GM12878 (cell line): ENCODE results near the gene GLT6D1. TPM values are rescaled to one million over a fixed set of nuclear protein-coding genes. Genes with fewer than 3 reads are reported as not detected.

Source experiments
- ATAC-seq: fragments of 200-7000 bp; cut with Tn5 transposase; 3 replicates; pipeline ENCODE4 v1.9.1; 2020; ENCODE audit warnings: mild to moderate bottlenecking, moderate library complexity
- BruUV-seq: library from RNA; stranded (reverse); fragments of 400-500 nt; replicated peaks from 2 replicates; lab custom pipeline; 2021; lab: Mats Ljungman, UMichigan
- CTCF ChIA-PET: fragments of 300-600 bp; sonication (Branson Sonifier 250); formaldehyde crosslinking; extraction: SDS; loops from one replicate; lab custom pipeline; 2021; ENCODE audit warnings: inconsistent platforms; lab: Yijun Ruan, JAX
- POLR2A ChIA-PET: fragments of 350-600 bp; formaldehyde crosslinking; extraction: SDS; loops from one replicate; lab custom pipeline; 2021; ENCODE audit warnings: inconsistent platforms; lab: Charles Lee
- RAD21 ChIA-PET: fragments of 300-600 bp; sonication (Branson Sonifier 250); formaldehyde crosslinking; loops from one replicate; lab custom pipeline; 2023; ENCODE audit warnings: antibody characterized with exemption; ENCODE audit not compliant: unreplicated experiment; lab: Charles Lee
- SMC1A ChIA-PET: fragments of 300-600 bp; sonication (Branson Sonifier 250); formaldehyde crosslinking; loops from one replicate; lab custom pipeline; 2023; ENCODE audit not compliant: unreplicated experiment, uncharacterized antibody; lab: Charles Lee
- DNase-seq: peaks from one replicate; pipeline ENCODE4 v3.0.0-alpha.2; 2011; ENCODE audit warnings: low read depth, low spot score
- FAIRE-seq: peaks from 3 replicates; lab custom pipeline; 2011; peaks lifted over from hg19 to GRCh38; lab: Jason Lieb, UNC
- H2AFZ ChIP-seq: 2 replicates; pipeline ENCODE4 v1.6.0; 2011; ENCODE audit warnings: low read depth, low read length, control low read depth; ENCODE audit not compliant: control insufficient read depth
- H3K27ac ChIP-seq: 2 replicates; pipeline ENCODE4 v1.5.1; 2011; ENCODE audit warnings: control low read depth; ENCODE audit not compliant: control insufficient read depth, insufficient read depth
- H3K27me3 ChIP-seq, 2 experiments: replicated peaks in 1 of 2; 2 replicates each; pipeline versions ENCODE4 v1.6.0 to v1.6.1; 2011; ENCODE audit warnings: low read length in 1 of 2; ENCODE audit not compliant: control insufficient read depth in 2 of 2, insufficient read depth in 2 of 2
- H3K36me3 ChIP-seq, 2 experiments: 2 replicates each; pipeline ENCODE4 v1.5.1; 2011; ENCODE audit warnings: low read length in 1 of 2; ENCODE audit not compliant: control insufficient read depth in 2 of 2, insufficient read depth in 2 of 2
- H3K4me1 ChIP-seq: 2 replicates; pipeline ENCODE4 v1.6.1; 2011; ENCODE audit warnings: mild to moderate bottlenecking, low read length, moderate library complexity, mixed read lengths; ENCODE audit not compliant: control insufficient read depth, insufficient read depth
- H3K4me2 ChIP-seq: 2 replicates; pipeline ENCODE4 v1.6.0; 2011; ENCODE audit warnings: control low read depth; ENCODE audit not compliant: control insufficient read depth, insufficient read depth
- H3K4me3 ChIP-seq: fragments of 200-600 bp; sonication (generic); 2 replicates; pipeline ENCODE4 v1.5.1; 2016
- H3K79me2 ChIP-seq: 2 replicates; pipeline ENCODE4 v1.6.0; 2011; ENCODE audit warnings: low read length; ENCODE audit not compliant: control insufficient read depth, insufficient read depth
- H3K9ac ChIP-seq: 2 replicates; pipeline ENCODE4 v1.8.0; 2011; ENCODE audit warnings: low read length, control low read depth, mixed read lengths; ENCODE audit not compliant: control insufficient read depth, insufficient read depth
- H3K9me3 ChIP-seq: replicated peaks from 3 replicates; pipeline ENCODE4 v1.5.1; 2011; ENCODE audit warnings: mild to moderate bottlenecking, low read length; ENCODE audit not compliant: control insufficient read depth, insufficient read depth
- H4K20me1 ChIP-seq: 2 replicates; pipeline ENCODE4 v1.6.0; 2011; ENCODE audit not compliant: control insufficient read depth, insufficient read depth
- ATF7 ChIP-seq: fragments of 450-650 bp; IDR thresholded peaks from 2 replicates; pipeline ENCODE4 v1.6.1; 2016; ENCODE audit warnings: low read depth, mild to moderate bottlenecking
- BACH1 ChIP-seq: fragments of 450-650 bp; IDR thresholded peaks from 2 replicates; pipeline ENCODE4 v1.6.1; 2017; ENCODE audit warnings: mild to moderate bottlenecking, borderline replicate concordance
- GABPA ChIP-seq: IDR thresholded peaks from 2 replicates; pipeline ENCODE4 v1.6.1; 2014; ENCODE audit warnings: antibody characterized with exemption, low read depth, mild to moderate bottlenecking, inconsistent platforms
- KDM1A ChIP-seq: fragments of 200-600 bp; sonication (generic); IDR thresholded peaks from 2 replicates; pipeline ENCODE4 v1.6.1; 2016; ENCODE audit warnings: borderline replicate concordance
- LARP7 ChIP-seq: fragments of 450-650 bp; IDR thresholded peaks from 2 replicates; pipeline ENCODE4 v1.6.1; 2017; ENCODE audit warnings: mild to moderate bottlenecking
- NFIC ChIP-seq: IDR thresholded peaks from 2 replicates; pipeline ENCODE4 v1.6.1; 2012; ENCODE audit warnings: low read depth, mild to moderate bottlenecking, inconsistent platforms, low read length, moderate library complexity
- NFXL1 ChIP-seq: fragments of 450-650 bp; IDR thresholded peaks from 2 replicates; pipeline ENCODE4 v1.6.1; 2017; ENCODE audit warnings: antibody characterized with exemption, mild to moderate bottlenecking, borderline replicate concordance
- POLR2AphosphoS2 ChIP-seq: IDR thresholded peaks from 2 replicates; pipeline ENCODE4 v1.6.1; 2011; ENCODE audit warnings: low read depth, mild to moderate bottlenecking, low read length, improper control_type of control experiment, moderate library complexity
- SMAD5 ChIP-seq: IDR thresholded peaks from 2 replicates; pipeline ENCODE4 v1.6.1; 2016; ENCODE audit warnings: antibody characterized with exemption, low read depth
- ZNF274 ChIP-seq: IDR thresholded peaks from one replicate; pipeline ENCODE4 v1.8.0; 2011; ENCODE audit not compliant: insufficient read length, insufficient read depth
- WGBS: methylation state at CpG from one replicate; pipeline ENCODE4 v1.1.6; 2016; ENCODE audit warnings: low lambda C conversion rate; ENCODE audit not compliant: insufficient replicate concordance, insufficient coverage; ENCODE audit errors: missing lambda C conversion rate; 5-methylcytosine and 5-hydroxymethylcytosine counted together
- in situ Hi-C: fragments of 300-500 bp; cut with MboI; formaldehyde crosslinking; loops from 9 replicates; pipeline ENCODE4 v1.14.3; 2018; ENCODE audit warnings: mixed read lengths
- intact Hi-C: fragments of 100-400 bp; cut with micrococcal nuclease; formaldehyde crosslinking; loops from one replicate; pipeline ENCODE4 v1.14.2; 2022; ENCODE audit not compliant: unreplicated experiment
- polyA plus RNA-seq, 11 experiments: library from polyadenylated mRNA; depleted of rRNA in 4 of 11; unstranded in 6 of 11; stranded (reverse) in 5 of 11; fragments of >200 nt; fragmentation: Nextera tagmentation in 4 of 11; fragmentation: Illumina TruSeq in 1 of 11; extraction: Ambion mirVana in 4 of 11; extraction: Trizol in 1 of 11; gene quantifications; 1 replicate in 1 of 11; 2 replicates in 10 of 11; pipeline versions ENCODE4 v1.2.1 to v1.2.3, GENCODE V29; 2011 to 2016; ENCODE audit warnings: inconsistent platforms in 2 of 11, missing spikeins in 2 of 11, low read depth in 1 of 11
- total RNA-seq, 4 experiments: library from RNA; depleted of rRNA in 3 of 4; stranded (reverse); fragments of >200 nt in 3 of 4; fragmentation: Illumina TruSeq in 1 of 4; extraction: Trizol in 1 of 4; gene quantifications; 2 replicates each; pipeline versions ENCODE4 v1.2.1 to v1.2.3, GENCODE V29; 2013 to 2021
- TF ChIP-seq, protein P1 (sequence below): fragments of 450-650 bp; formaldehyde crosslinking; IDR thresholded peaks from 2 replicates; pipeline ENCODE4 v1.4.0; 2022; ENCODE audit warnings: mild to moderate bottlenecking, moderate library complexity
- TF ChIP-seq, protein P2 (sequence below): IDR thresholded peaks from 2 replicates; pipeline ENCODE4 v1.6.1; 2012; ENCODE audit warnings: low read length, inconsistent platforms
- TF ChIP-seq, protein P3 (sequence below): IDR thresholded peaks from 2 replicates; pipeline ENCODE4 v1.6.1; 2012; ENCODE audit warnings: low read depth, low read length, improper control_type of control experiment

GLT6D1 gene
- total and polyA plus RNA-seq, 10 of the 15 experiments (the other 5 are each of a cell fraction or from before 2014, with no cell fraction given): not detected

DNA sequence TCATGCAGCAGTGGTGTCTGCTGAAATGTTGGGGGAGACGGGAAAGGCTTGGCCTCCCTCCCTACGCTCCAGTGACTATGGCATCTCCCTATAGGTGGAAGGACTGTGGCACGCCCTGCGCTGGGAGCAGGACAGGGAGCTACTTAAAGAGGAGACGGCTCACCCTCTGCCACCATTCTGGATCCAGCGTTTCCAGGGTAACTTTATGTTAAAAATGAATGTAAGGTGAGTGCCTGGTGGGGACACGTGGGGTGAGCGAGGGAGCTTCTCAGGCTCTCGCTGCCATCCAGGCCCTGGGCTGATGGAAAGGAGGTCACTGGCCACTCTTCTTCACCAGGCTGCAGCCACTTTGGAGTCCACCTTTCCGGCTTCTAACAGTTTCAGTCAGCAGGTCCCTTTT, 62.1 kb downstream of the GLT6D1 start:
- intact Hi-C loops: no loop called here
- BruUV-seq: no TSS peak
- Histone ChIP-seq H3K4me1 (no peaks in the 10 kb centered on the region), H3K36me3 (no peaks in the 10 kb centered on the region), H3K9ac (no peak overlapping the region), H3K4me3 (no peak overlapping the region), H3K79me2 (no peaks in the 10 kb centered on the region), H3K9me3 (no peaks in the 10 kb centered on the region), H2AFZ (no peak overlapping the region), H3K27me3 (no peaks in the 10 kb centered on the region), H4K20me1 (no peaks in the 10 kb centered on the region), H3K4me2 (no peak overlapping the region), H3K27ac (no peak overlapping the region)
- FAIRE-seq (no peak), DNase-seq (no peak), ATAC-seq (no peak)
- POLR2A ChIA-PET: no interaction called here
- CTCF ChIA-PET: no interaction called here
- RAD21 ChIA-PET: no interaction called here
- in situ Hi-C loops: no loop called here
- WGBS: 17% methylated on average over 10 of the region's 10 CpGs
- no peak for TF ChIP-seq KDM1A
- no peak for TF ChIP-seq SMAD5
- SMC1A ChIA-PET: no interaction called here

DNA sequence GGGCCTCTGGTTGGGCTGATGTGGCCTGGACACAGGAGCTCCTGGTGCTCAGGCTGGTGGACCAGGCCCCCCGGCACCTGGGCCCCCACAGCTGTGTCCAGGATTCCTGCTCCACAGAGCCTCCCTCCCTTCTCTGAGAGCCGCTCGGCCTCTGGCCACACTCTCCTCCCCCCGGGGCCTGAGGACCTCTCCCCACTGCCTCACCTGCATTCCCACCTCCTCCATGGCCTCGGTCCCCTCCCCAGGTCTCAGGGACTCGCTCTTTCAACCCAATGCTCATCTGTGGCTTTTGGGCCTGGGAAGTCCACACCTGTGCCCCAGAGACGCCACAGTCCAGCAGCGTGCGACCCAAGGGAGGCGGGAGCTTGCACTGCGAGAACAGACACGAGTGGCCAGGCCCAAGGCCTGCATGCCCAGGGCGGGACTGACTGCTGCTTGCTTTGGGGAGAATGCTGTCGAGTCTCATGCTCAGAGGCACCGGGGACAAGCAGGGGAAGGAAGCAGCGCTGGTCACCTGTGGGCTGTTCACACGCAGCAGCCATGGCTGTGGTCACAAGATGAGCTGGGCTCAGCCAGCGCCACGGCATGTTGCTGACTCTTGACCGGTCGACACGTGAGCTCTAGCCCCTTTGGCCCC, 63.2 kb downstream of the GLT6D1 start:
- Histone ChIP-seq H2AFZ (no peak overlapping the region), H3K79me2 (no peaks in the 10 kb centered on the region), H3K27ac (no peak overlapping the region), H3K9ac (no peak overlapping the region), H3K4me2 (no peak overlapping the region), H3K4me1 (no peaks in the 10 kb centered on the region), H3K9me3 (no peaks in the 10 kb centered on the region), H3K36me3 (no peaks in the 10 kb centered on the region), H3K4me3 (no peak overlapping the region), H3K27me3 (no peaks in the 10 kb centered on the region), H4K20me1 (no peaks in the 10 kb centered on the region)
- DNase-seq (no peak), FAIRE-seq (no peak), ATAC-seq (no peak)
- WGBS: 28% methylated on average over 20 of the region's 22 CpGs
- POLR2A ChIA-PET: no interaction called here
- intact Hi-C loops: no loop called here
- SMC1A ChIA-PET: no interaction called here
- no TSS peak for BruUV-seq
- CTCF ChIA-PET: no interaction called here
- in situ Hi-C loops: no loop called here
- RAD21 ChIA-PET: no interaction called here
- TF ChIP-seq BACH1 (no peak), GABPA (no peak), ATF7 (no peak), NFIC (no peak), POLR2AphosphoS2 (no peak), NFXL1 (no peak), LARP7 (no peak), ZNF274 (no peak)
- TF ChIP-seq, protein P1, sequence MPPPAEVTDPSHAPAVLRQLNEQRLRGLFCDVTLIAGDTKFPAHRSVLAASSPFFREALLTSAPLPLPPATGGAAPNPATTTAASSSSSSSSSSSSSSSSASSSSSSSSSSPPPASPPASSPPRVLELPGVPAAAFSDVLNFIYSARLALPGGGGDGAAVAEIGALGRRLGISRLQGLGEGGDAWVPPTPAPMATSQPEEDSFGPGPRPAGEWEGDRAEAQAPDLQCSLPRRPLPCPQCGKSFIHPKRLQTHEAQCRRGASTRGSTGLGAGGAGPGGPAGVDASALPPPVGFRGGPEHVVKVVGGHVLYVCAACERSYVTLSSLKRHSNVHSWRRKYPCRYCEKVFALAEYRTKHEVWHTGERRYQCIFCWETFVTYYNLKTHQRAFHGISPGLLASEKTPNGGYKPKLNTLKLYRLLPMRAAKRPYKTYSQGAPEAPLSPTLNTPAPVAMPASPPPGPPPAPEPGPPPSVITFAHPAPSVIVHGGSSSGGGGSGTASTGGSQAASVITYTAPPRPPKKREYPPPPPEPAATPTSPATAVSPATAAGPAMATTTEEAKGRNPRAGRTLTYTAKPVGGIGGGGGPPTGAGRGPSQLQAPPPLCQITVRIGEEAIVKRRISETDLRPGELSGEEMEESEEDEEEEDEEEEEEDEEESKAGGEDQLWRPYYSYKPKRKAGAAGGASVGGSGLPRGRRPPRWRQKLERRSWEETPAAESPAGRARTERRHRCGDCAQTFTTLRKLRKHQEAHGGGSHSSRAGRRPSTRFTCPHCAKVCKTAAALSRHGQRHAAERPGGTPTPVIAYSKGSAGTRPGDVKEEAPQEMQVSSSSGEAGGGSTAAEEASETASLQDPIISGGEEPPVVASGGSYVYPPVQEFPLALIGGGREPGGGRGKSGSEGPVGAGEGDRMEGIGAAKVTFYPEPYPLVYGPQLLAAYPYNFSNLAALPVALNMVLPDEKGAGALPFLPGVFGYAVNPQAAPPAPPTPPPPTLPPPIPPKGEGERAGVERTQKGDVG (CRISPR knock-in tag): no peak
- TF ChIP-seq, protein P2, sequence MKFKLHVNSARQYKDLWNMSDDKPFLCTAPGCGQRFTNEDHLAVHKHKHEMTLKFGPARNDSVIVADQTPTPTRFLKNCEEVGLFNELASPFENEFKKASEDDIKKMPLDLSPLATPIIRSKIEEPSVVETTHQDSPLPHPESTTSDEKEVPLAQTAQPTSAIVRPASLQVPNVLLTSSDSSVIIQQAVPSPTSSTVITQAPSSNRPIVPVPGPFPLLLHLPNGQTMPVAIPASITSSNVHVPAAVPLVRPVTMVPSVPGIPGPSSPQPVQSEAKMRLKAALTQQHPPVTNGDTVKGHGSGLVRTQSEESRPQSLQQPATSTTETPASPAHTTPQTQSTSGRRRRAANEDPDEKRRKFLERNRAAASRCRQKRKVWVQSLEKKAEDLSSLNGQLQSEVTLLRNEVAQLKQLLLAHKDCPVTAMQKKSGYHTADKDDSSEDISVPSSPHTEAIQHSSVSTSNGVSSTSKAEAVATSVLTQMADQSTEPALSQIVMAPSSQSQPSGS: no peak
- TF ChIP-seq, protein P3, sequence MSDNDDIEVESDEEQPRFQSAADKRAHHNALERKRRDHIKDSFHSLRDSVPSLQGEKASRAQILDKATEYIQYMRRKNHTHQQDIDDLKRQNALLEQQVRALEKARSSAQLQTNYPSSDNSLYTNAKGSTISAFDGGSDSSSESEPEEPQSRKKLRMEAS: no peak
